ENCODE results near the gene DYNLT1. TPM values are rescaled to one million over a fixed set of nuclear protein-coding genes. Genes with fewer than 3 reads are reported as not detected.

The DYNLT1 gene
- total and polyA plus RNA-seq, 9 of the 15 experiments (the other 6 are each of a cell fraction or from before 2014, with no cell fraction given): 42.2 to 583 (median 127) TPM

- TF ChIP-seq, protein P1, sequence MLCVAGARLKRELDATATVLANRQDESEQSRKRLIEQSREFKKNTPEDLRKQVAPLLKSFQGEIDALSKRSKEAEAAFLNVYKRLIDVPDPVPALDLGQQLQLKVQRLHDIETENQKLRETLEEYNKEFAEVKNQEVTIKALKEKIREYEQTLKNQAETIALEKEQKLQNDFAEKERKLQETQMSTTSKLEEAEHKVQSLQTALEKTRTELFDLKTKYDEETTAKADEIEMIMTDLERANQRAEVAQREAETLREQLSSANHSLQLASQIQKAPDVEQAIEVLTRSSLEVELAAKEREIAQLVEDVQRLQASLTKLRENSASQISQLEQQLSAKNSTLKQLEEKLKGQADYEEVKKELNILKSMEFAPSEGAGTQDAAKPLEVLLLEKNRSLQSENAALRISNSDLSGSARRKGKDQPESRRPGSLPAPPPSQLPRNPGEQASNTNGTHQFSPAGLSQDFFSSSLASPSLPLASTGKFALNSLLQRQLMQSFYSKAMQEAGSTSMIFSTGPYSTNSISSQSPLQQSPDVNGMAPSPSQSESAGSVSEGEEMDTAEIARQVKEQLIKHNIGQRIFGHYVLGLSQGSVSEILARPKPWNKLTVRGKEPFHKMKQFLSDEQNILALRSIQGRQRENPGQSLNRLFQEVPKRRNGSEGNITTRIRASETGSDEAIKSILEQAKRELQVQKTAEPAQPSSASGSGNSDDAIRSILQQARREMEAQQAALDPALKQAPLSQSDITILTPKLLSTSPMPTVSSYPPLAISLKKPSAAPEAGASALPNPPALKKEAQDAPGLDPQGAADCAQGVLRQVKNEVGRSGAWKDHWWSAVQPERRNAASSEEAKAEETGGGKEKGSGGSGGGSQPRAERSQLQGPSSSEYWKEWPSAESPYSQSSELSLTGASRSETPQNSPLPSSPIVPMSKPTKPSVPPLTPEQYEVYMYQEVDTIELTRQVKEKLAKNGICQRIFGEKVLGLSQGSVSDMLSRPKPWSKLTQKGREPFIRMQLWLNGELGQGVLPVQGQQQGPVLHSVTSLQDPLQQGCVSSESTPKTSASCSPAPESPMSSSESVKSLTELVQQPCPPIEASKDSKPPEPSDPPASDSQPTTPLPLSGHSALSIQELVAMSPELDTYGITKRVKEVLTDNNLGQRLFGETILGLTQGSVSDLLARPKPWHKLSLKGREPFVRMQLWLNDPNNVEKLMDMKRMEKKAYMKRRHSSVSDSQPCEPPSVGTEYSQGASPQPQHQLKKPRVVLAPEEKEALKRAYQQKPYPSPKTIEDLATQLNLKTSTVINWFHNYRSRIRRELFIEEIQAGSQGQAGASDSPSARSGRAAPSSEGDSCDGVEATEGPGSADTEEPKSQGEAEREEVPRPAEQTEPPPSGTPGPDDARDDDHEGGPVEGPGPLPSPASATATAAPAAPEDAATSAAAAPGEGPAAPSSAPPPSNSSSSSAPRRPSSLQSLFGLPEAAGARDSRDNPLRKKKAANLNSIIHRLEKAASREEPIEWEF (CRISPR knock-in tag; IDR thresholded peaks at IDR 0.05): no peak
- TF ChIP-seq XRCC4 (IDR thresholded peaks at IDR 0.05; ENCODE audit: extremely low read depth, insufficient read depth, insufficient read length): no peak
- TF ChIP-seq KAT7 (CRISPR knock-in tag; IDR thresholded peaks at IDR 0.05; ENCODE audit: borderline replicate concordance): peak; percentile 90; the same call in 1 of the 2 replicates
- no peak for TF ChIP-seq MCM5 (IDR thresholded peaks at IDR 0.05; ENCODE audit: low read depth)
- no peak for TF ChIP-seq KLF10 (CRISPR knock-in tag; IDR thresholded peaks at IDR 0.05)
- no peak for TF ChIP-seq PYGO2 (tag; IDR thresholded peaks at IDR 0.05)
- TF ChIP-seq ZNF197 (CRISPR knock-in tag; IDR thresholded peaks at IDR 0.05; ENCODE audit: low read depth): no peak
- TF ChIP-seq HNRNPLL (IDR thresholded peaks at IDR 0.05; ENCODE audit: low read depth, low read length, poor library complexity, severe bottlenecking): peak; percentile 38
- TF ChIP-seq ZNF184 (CRISPR knock-in tag; IDR thresholded peaks at IDR 0.05): no peak
- TF ChIP-seq ZBTB7A (IDR thresholded peaks at IDR 0.05; ENCODE audit: borderline replicate concordance, control insufficient read depth, low read depth, low read length): peak; percentile 94
- TF ChIP-seq TOE1 (IDR thresholded peaks at IDR 0.05; ENCODE audit: borderline replicate concordance): no peak
- no peak for TF ChIP-seq TOE1 (CRISPR knock-in tag; IDR thresholded peaks at IDR 0.05; ENCODE audit: borderline replicate concordance, low read depth)
- TF ChIP-seq ZNF124 (CRISPR knock-in tag; IDR thresholded peaks at IDR 0.05): 0 out of 2 replicates have a peak, but pooled peaks have one; percentile 26
- no peak; the same call in 1 of the 2 replicates for TF ChIP-seq TEAD4 (IDR thresholded peaks at IDR 0.05; ENCODE audit: low read length)
- TF ChIP-seq TEAD4 (CRISPR knock-in tag; IDR thresholded peaks at IDR 0.05; ENCODE audit: borderline replicate concordance): no peak
- TF ChIP-seq NR2F6 (CRISPR knock-in tag; IDR thresholded peaks at IDR 0.05): no peak
- no peak for TF ChIP-seq SAFB2 (IDR thresholded peaks at IDR 0.05; ENCODE audit: borderline replicate concordance, low read depth, low read length, severe bottlenecking)
- TF ChIP-seq SP2 (IDR thresholded peaks at IDR 0.05; ENCODE audit: extremely low read depth, low read depth, low read length, poor library complexity, severe bottlenecking): no peak
- no peak for TF ChIP-seq CEBPB (tag; IDR thresholded peaks at IDR 0.05)
These were observed at the start of gene DYNLT1 (continued) for GRCh38 chr6:158644231-158645063.
